Ovary (tissue), 3 donors: Measurements from ENCODE around the gene NSF.

Source experiments
- CTCF ChIP-seq, 3 donors: fragments of 450-650 bp in 2 of 3; fragments of 200-600 bp in 1 of 3; IDR thresholded peaks; one replicate each; pipeline versions ENCODE4 v1.5.1 to v1.8.0; 2016 to 2022; ENCODE audit warnings: antibody characterized with exemption in 3 of 3, mild to moderate bottlenecking in 1 of 3
- POLR2A ChIP-seq: fragments of 450-650 bp; IDR thresholded peaks from one replicate; pipeline ENCODE4 v1.6.1; 2017; ENCODE audit warnings: antibody characterized with exemption, mild to moderate bottlenecking, moderate library complexity
- donor health status: DM: no; HTN: no; CAD: no.

- TF ChIP-seq POLR2A, result no peak
- no peak for TF ChIP-seq CTCF (IDR thresholded peaks at IDR 0.05)
Observed at GRCh38 chr17:46777943-46778915, 187.8 kb downstream of the NSF start.
